GM20431 (cell line): ENCODE results near the gene LDHAL6A.

Experiments used
- in situ Hi-C: fragments of 300-500 bp; cut with MseI, MboI; formaldehyde crosslinking; loops from one replicate; pipeline ENCODE4 v1.15.0; 2020; ENCODE audit warnings: low sequenced_read_pairs; ENCODE audit not compliant: unreplicated experiment

LDHAL6A gene

GRCh38 chr11:18485913-18486528, 30.4 kb downstream of the LDHAL6A start:
- in situ Hi-C loops = no loop called here

- in situ Hi-C loops = no loop called here
These were observed 34.7 kb downstream of the LDHAL6A start for GRCh38 chr11:18490319-18490718.

GRCh38 chr11:18490736-18491485, 35.3 kb downstream of the LDHAL6A start:
- in situ Hi-C loops = no loop called here

GRCh38 chr11:18491924-18492323, 36.3 kb downstream of the LDHAL6A start:
- in situ Hi-C loops = no loop called here

GRCh38 chr11:18492888-18493287, 37.2 kb downstream of the LDHAL6A start:
- in situ Hi-C loops = no loop called here

GRCh38 chr11:18493310-18493709, 37.7 kb downstream of the LDHAL6A start:
- in situ Hi-C loops = no loop called here

- in situ Hi-C loops = no loop called here
These were observed 39.6 kb downstream of the LDHAL6A start for GRCh38 chr11:18495271-18495670.

- in situ Hi-C loops = no loop called here
These were observed 40.0 kb downstream of the LDHAL6A start for GRCh38 chr11:18495703-18496102.

- in situ Hi-C loops = no loop called here
These were observed 42.4 kb downstream of the LDHAL6A start for GRCh38 chr11:18498039-18498438.

GRCh38 chr11:18501629-18502028, 46.0 kb downstream of the LDHAL6A start:
- in situ Hi-C loops = no loop called here

GRCh38 chr11:18502352-18502751, 46.7 kb downstream of the LDHAL6A start:
- in situ Hi-C loops = no loop called here

GRCh38 chr11:18521122-18521521, 65.5 kb downstream of the LDHAL6A start:
- in situ Hi-C loops = no loop called here

- in situ Hi-C loops = no loop called here
These were observed 66.7 kb downstream of the LDHAL6A start for GRCh38 chr11:18522388-18522787.

GRCh38 chr11:18523084-18523483, 67.4 kb downstream of the LDHAL6A start:
- in situ Hi-C loops = no loop called here

GRCh38 chr11:18524248-18524647, 68.6 kb downstream of the LDHAL6A start:
- in situ Hi-C loops = no loop called here

GRCh38 chr11:18526130-18526520, 70.5 kb downstream of the LDHAL6A start:
- in situ Hi-C loops = no loop called here

GRCh38 chr11:18526521-18527296, 71.1 kb downstream of the LDHAL6A start, which contains the start of gene TSG101:
Gene TSG101, minus strand, starts transcription at chr11:18526942. Its CDS starts 126 bp downstream, at chr11:18526816.
- in situ Hi-C loops = no loop called here

- in situ Hi-C loops = no loop called here
These were observed 71.9 kb downstream of the LDHAL6A start for GRCh38 chr11:18527512-18527911.
